Astrocyte of the spinal cord (primary cell): ENCODE measurements around the gene ATOSB.

Experiments used
- DNase-seq: peaks from one replicate; pipeline ENCODE4 v3.0.0; 2011; ENCODE audit warnings: low read depth, low spot score
- H3K4me3 ChIP-seq: 2 replicates; pipeline ENCODE4 v1.5.1; 2011; ENCODE audit warnings: low read depth, mild to moderate bottlenecking, low read length, moderate library complexity
- CTCF ChIP-seq: IDR thresholded peaks from 2 replicates; pipeline ENCODE4 v1.5.1; 2012; ENCODE audit warnings: low read depth, mild to moderate bottlenecking, low read length, inconsistent platforms
- in situ Hi-C: cut with HindIII; loops from 2 replicates; pipeline ENCODE4 v1.10.0; 2017; ENCODE audit warnings: low sequenced_read_pairs

Gene ATOSB

GRCh38 chr9:35074791-35075190 lies 40.9 kb downstream of the ATOSB start:
- no peak for DNase-seq
- H3K4me3 ChIP-seq = no peak overlapping the region
- no peak for TF ChIP-seq CTCF
- in situ Hi-C loops = no loop called here

- DNase-seq = no peak
- no peak for TF ChIP-seq CTCF
- in situ Hi-C loops = no loop called here
- H3K4me3 ChIP-seq = no peak overlapping the region
These were observed 41.5 kb downstream of the ATOSB start for GRCh38 chr9:35074141-35074540.

- in situ Hi-C loops = no loop called here
- H3K4me3 ChIP-seq = no peak overlapping the region
- no peak for TF ChIP-seq CTCF
- DNase-seq = no peak
These were observed 42.4 kb downstream of the ATOSB start for GRCh38 chr9:35073279-35073612.

- peak within 1 kb of the TSS; percentile 88 for H3K4me3 ChIP-seq
- in situ Hi-C loops = no loop called here
- peak; percentile 99 for DNase-seq
- TF ChIP-seq CTCF = no peak
These were observed 43.0 kb downstream of the ATOSB start, which contains the start of gene VCP for GRCh38 chr9:35072461-35073278. TSS of gene VCP (minus strand) at chr9:35072625. CDS start at chr9:35072353, 272 bp downstream.

- peak overlapping the region; percentile 88 for H3K4me3 ChIP-seq
- TF ChIP-seq CTCF = peak; percentile 27
- DNase-seq = peak; percentile 82
- in situ Hi-C loops = no loop called here
These were observed 43.7 kb downstream of the ATOSB start for GRCh38 chr9:35071814-35072460.

- peak overlapping the region; percentile 88 for H3K4me3 ChIP-seq
- in situ Hi-C loops = no loop called here
- DNase-seq = peak; percentile 50
- TF ChIP-seq CTCF = no peak
These were observed 44.5 kb downstream of the ATOSB start for GRCh38 chr9:35070823-35071813.
